AG04449 (cell line): ENCODE results near the gene ELMOD3.

Experiments used
- CTCF ChIA-PET: fragments of 350-600 bp; formaldehyde crosslinking; extraction: SDS; loops from one replicate; lab custom pipeline; 2021; ENCODE audit warnings: antibody characterized with exemption; lab: Yijun Ruan, JAX
- POLR2A ChIA-PET: fragments of 400-600, 350-600 bp; formaldehyde crosslinking; extraction: SDS; loops from one replicate; lab custom pipeline; 2020; ENCODE audit warnings: antibody characterized with exemption, inconsistent platforms; lab: Yijun Ruan, JAX
- DNase-seq: peaks from one replicate; pipeline ENCODE4 v3.0.0-alpha.2; 2010; ENCODE audit warnings: low read depth, low spot score
- H3K4me3 ChIP-seq: 2 replicates; pipeline ENCODE4 v1.5.1; 2011; ENCODE audit warnings: low read depth, mild to moderate bottlenecking, control low read depth, low read length
- CTCF ChIP-seq: IDR thresholded peaks from one replicate; pipeline ENCODE4 v1.5.1; 2011; ENCODE audit warnings: mild to moderate bottlenecking, moderate library complexity, low read length, control low read depth, inconsistent platforms; ENCODE audit not compliant: insufficient read depth; ENCODE audit errors: missing control alignments

Gene ELMOD3

GRCh38 chr2:85367180-85367579 lies 12.6 kb downstream of the ELMOD3 start:
- no peak overlapping the region for H3K4me3 ChIP-seq
- POLR2A ChIA-PET: no interaction called here
- DNase-seq: no peak
- CTCF ChIA-PET: no interaction called here
- no peak for TF ChIP-seq CTCF

- no peak for DNase-seq
- H3K4me3 ChIP-seq: no peak overlapping the region
- POLR2A ChIA-PET: interaction anchor here (1.1 to 1.5 kb wide), 2 partner anchors 15 to 170 kb away, joined by 3 to 12 read pairs; partner anchors contain the start of genes ELMOD3, MAT2A and RETSAT
- CTCF ChIA-PET: no interaction called here
- no peak for TF ChIP-seq CTCF
Observed at GRCh38 chr2:85368921-85369320, 14.4 kb downstream of the ELMOD3 start.

GRCh38 chr2:85369500-85369899 lies 14.9 kb downstream of the ELMOD3 start:
- no peak for TF ChIP-seq CTCF
- POLR2A ChIA-PET: interaction anchor here (0.6 to 1.5 kb wide), 3 partner anchors 15 to 271 kb away, joined by 3 to 12 read pairs (median 3); partner anchors contain the start of genes ELMOD3, MAT2A and RETSAT
- no peak overlapping the region for H3K4me3 ChIP-seq
- CTCF ChIA-PET: interaction anchor here (0.8 to 2.2 kb wide), 3 partner anchors 11 to 339 kb away, joined by 3 to 6 read pairs (median 5); no protein-coding TSS in a partner anchor
- DNase-seq: no peak

GRCh38 chr2:85371045-85371444 lies 16.5 kb downstream of the ELMOD3 start:
- TF ChIP-seq CTCF: no peak
- no peak overlapping the region for H3K4me3 ChIP-seq
- ChIA-PET CTCF (interaction anchor here (0.9 to 2.2 kb wide), 3 partner anchors 10 to 13 kb away, joined by 3 to 6 read pairs (median 4); no protein-coding TSS in a partner anchor), POLR2A (no interaction called here)
- DNase-seq: no peak

GRCh38 chr2:85376291-85377065 lies 21.9 kb downstream of the ELMOD3 start:
- DNase-seq: peak; percentile 46
- TF ChIP-seq CTCF: no peak
- POLR2A ChIA-PET: interaction anchor here (1.1 to 1.2 kb wide), 2 partner anchors 22 to 162 kb away, joined by 3 to 4 read pairs; partner anchors contain the start of genes ELMOD3, MAT2A and RETSAT
- CTCF ChIA-PET: interaction anchor here (0.7 to 1.6 kb wide), 4 partner anchors 14 to 176 kb away, joined by 3 to 5 read pairs (median 3); no protein-coding TSS in a partner anchor
- no peak overlapping the region for H3K4me3 ChIP-seq

GRCh38 chr2:85377083-85377482 lies 22.5 kb downstream of the ELMOD3 start:
- CTCF ChIA-PET: interaction anchor here (0.7 to 1.6 kb wide), 3 partner anchors 14 to 175 kb away, joined by 3 to 5 read pairs (median 3); no protein-coding TSS in a partner anchor
- no peak overlapping the region for H3K4me3 ChIP-seq
- no peak for TF ChIP-seq CTCF
- no peak for DNase-seq
- POLR2A ChIA-PET: interaction anchor here (1.1 to 1.2 kb wide), 2 partner anchors 23 to 162 kb away, joined by 3 to 4 read pairs; partner anchors contain the start of genes ELMOD3, MAT2A and RETSAT
